Measurements from ENCODE around the gene LLGL2. TPM values are rescaled to one million over a fixed set of nuclear protein-coding genes. Genes with fewer than 3 reads are reported as not detected.

Gene LLGL2
- polyA plus RNA-seq, 3 donors: 45.9 to 103 (median 60.8) TPM

- DNase-seq (ENCODE audit: extremely low read depth in 1 of 11, low read depth in 9 of 11, low spot score in 4 of 11): no peak
Observed at GRCh38 chr17:75559958-75560533, 34.5 kb downstream of the LLGL2 start.

GRCh38 chr17:75561927-75562603 is 36.6 kb downstream of the LLGL2 start:
- DNase-seq (ENCODE audit: extremely low read depth in 1 of 11, low read depth in 9 of 11, low spot score in 4 of 11): no peak

DNA sequence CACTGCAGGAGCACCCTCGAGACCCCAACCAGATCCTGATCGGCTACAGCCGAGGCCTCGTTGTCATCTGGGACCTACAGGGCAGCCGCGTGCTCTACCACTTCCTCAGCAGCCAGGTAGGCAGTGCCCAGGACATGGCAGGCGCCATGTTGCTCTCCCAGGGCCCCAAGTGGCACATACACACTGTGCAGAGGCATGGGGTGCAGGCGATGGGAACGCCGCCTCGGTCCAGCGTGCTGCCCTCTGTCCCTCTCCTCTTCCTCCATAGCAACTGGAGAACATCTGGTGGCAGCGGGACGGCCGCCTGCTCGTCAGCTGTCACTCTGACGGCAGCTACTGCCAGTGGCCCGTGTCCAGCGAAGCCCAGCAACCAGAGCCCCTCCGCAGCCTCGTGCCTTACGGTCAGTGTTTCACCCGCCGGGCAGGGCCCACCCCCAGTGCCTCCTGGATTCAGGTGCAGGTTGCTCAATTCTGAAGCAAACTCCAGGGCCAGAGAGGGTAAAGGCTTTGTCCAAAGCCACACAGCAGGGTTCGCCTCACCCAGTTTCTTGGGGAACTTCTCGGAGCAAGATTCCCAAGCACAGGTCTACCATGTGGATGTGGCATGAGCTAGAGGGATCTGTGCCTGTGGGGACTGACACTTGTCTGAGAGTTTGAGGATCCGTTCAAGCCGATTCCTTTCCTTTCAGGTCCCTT is 37.7 kb downstream of the LLGL2 start:
- no peak for DNase-seq (ENCODE audit: extremely low read depth in 1 of 11, low read depth in 9 of 11, low spot score in 4 of 11)

- DNase-seq (ENCODE audit: extremely low read depth in 1 of 11, low read depth in 9 of 11, low spot score in 4 of 11): no peak
Observed at GRCh38 chr17:75564195-75564594, 38.7 kb downstream of the LLGL2 start.

- DNase-seq (ENCODE audit: extremely low read depth in 1 of 11, low read depth in 9 of 11, low spot score in 4 of 11): no peak
Observed at GRCh38 chr17:75565066-75565465, 39.6 kb downstream of the LLGL2 start.

GRCh38 chr17:75565618-75566017 is 40.1 kb downstream of the LLGL2 start:
- no peak for DNase-seq (ENCODE audit: extremely low read depth in 1 of 11, low read depth in 9 of 11, low spot score in 4 of 11)

- no peak for DNase-seq (ENCODE audit: extremely low read depth in 1 of 11, low read depth in 9 of 11, low spot score in 4 of 11)
Observed at GRCh38 chr17:75566416-75566815, 40.9 kb downstream of the LLGL2 start.

GRCh38 chr17:75566834-75567233 is 41.3 kb downstream of the LLGL2 start:
- no peak for DNase-seq (ENCODE audit: extremely low read depth in 1 of 11, low read depth in 9 of 11, low spot score in 4 of 11)

GRCh38 chr17:75568412-75569255 is 43.1 kb downstream of the LLGL2 start:
- no peak for DNase-seq (ENCODE audit: extremely low read depth in 1 of 11, low read depth in 9 of 11, low spot score in 4 of 11)

DNA sequence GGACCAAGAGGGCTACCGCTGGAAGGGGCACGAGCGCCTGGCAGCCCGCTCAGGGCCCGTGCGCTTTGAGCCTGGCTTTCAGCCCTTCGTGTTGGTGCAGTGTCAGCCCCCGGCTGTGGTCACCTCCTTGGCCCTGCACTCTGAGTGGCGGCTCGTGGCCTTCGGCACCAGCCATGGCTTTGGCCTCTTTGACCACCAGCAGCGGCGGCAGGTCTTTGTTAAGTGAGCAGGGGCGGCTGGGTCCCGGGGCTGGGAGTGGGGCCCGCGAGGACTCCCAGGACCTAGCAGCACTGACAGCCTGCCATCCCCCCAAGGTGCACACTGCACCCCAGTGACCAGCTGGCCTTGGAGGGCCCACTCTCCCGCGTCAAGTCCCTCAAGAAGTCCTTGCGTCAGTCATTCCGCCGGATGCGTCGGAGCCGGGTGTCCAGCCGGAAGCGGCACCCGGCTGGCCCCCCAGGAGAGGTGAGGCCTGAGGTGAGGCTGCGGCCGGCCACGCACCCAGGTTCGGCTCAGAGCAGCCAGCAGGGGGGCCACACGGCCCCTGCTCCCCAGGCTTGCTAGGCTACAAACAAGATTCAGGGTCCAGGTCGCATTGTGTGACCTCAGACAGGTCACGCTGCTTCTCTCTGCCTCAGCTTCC is 44.7 kb downstream of the LLGL2 start:
- no peak for DNase-seq (ENCODE audit: extremely low read depth in 1 of 11, low read depth in 9 of 11, low spot score in 4 of 11)

GRCh38 chr17:75570772-75571171 is 45.3 kb downstream of the LLGL2 start:
- no peak for DNase-seq (ENCODE audit: extremely low read depth in 1 of 11, low read depth in 9 of 11, low spot score in 4 of 11)

DNA sequence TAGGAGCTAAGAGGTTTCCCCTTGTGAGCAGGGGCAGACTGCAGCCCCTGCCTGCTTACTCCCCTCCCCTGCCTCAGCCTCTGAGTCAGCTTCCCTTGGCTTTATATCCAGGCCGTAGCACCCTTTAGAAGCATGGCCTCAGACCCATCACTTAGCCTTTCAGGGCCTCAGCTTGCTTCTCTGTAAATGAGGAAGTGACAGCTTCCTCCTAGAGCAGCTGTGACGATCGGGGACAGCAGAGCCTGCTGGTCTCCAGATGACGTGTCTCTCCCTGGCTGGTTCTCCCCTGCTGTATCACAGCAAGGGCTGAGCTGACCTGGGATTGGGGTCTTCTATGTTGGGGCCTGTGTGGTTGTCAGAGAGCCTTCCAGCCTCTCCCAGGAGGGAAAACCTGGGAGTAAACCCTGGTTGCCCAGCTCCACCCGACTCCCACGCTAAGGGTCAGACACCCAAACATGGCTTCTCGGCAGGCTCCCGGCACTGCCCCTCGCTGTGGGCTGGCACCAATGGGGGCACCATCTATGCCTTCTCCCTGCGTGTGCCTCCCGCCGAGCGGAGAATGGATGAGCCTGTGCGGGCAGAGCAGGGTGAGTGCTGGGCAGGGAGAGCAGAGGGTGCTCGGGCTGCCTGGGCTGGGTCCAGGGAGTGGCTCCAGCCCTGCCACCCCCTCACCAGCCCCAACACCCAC is 45.8 kb downstream of the LLGL2 start:
- DNase-seq (ENCODE audit: extremely low read depth in 1 of 11, low read depth in 9 of 11, low spot score in 4 of 11): no peak

DNA sequence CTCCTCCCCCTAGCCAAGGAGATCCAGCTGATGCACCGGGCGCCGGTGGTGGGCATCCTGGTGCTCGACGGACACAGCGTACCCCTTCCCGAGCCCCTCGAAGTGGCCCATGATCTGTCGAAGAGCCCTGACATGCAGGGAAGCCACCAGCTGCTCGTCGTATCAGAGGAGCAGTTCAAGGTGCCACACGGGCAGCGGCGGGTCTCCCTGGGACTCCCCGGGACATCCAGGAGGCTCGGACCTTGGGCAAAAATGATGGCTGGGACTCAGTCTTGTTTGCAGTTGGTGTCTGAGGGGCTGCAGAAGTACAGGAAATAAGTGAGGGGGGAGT is 46.4 kb downstream of the LLGL2 start:
- DNase-seq (ENCODE audit: extremely low read depth in 1 of 11, low read depth in 9 of 11, low spot score in 4 of 11): no peak

- DNase-seq (ENCODE audit: extremely low read depth in 1 of 11, low read depth in 9 of 11, low spot score in 4 of 11): no peak
Observed at GRCh38 chr17:75572713-75573539, 47.4 kb downstream of the LLGL2 start.

DNA sequence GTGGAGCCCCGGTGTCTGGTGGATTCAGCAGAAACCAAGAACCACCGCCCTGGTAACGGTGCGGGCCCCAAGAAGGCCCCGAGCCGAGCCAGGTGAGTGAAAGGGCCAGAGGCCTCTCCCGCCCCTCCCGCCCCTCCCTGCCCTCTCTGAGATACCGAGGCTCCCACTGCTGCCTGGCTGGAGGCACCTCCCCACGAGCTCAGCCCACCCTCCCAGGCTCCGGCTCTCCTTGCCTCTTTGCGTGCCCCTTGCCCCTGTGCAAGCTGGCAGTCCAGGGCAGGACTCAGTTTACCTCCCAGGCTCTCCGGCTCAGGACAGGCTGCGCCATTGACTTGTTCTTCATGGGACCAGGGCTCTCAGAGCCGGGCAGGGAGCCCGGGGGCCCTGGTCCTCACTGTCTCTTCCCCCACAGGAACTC is 48.1 kb downstream of the LLGL2 start:
- no peak for DNase-seq (ENCODE audit: extremely low read depth in 1 of 11, low read depth in 9 of 11, low spot score in 4 of 11)

- no peak for DNase-seq (ENCODE audit: extremely low read depth in 1 of 11, low read depth in 9 of 11, low spot score in 4 of 11)
Observed at GRCh38 chr17:75573994-75574393, 48.5 kb downstream of the LLGL2 start.

DNA sequence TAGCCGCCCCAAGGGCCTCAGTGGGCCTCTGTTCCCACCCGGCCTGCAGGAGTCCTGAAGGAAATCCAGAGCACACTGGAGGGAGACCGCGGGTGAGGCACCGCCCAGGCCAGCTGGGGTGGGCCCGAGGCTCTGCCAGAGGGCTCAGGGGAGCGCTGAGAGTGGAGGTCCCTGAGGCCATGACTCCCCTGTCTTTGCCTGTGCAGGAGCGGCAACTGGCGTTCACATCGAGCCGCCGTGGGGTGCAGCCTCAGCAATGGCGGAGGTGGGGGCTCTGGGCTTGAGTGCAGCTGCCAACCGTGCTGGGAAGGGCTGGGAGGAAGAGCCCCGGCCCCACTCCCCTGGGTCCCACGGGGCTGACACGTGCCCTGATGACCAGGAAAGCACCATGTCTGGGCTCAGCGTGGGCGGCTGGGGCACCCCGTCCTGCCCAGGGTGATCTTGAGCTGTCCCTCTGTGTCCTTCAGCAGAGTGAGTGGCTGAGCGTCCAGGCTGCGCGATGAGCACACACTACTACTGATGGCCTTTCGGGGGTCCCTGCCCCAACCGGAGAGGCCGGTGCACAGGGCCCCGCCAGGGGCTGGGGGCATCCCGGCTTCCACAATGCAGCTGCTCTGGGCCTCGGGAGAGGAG is 49.0 kb downstream of the LLGL2 start:
- DNase-seq (ENCODE audit: extremely low read depth in 1 of 11, low read depth in 9 of 11, low spot score in 4 of 11): no peak
